Inferior parietal cortex (tissue), 1 donor: ENCODE measurements around the gene TYR.
"Not testable (repeated sequence)": the region's sequence is repeated elsewhere in the genome, so short reads cannot be mapped to it uniquely, and the experiment has no call there.

Experiments used
- DNase-seq: peaks from one replicate; pipeline ENCODE4 v3.0.0-alpha.2; 2016; ENCODE audit errors: extremely low spot score

Gene TYR

GRCh38 chr11:89177691-89178231 is at the start of gene TYR:
TSS of gene TYR (plus strand) at chr11:89177875. CDS start at chr11:89177954, 79 bp downstream.
- DNase-seq: no peak

GRCh38 chr11:89136606-89137005 is 41.1 kb upstream of the TYR start:
- DNase-seq: no peak

- DNase-seq: no peak
Observed at GRCh38 chr11:89147229-89147628, 30.4 kb upstream of the TYR start.

GRCh38 chr11:89159974-89160373 is 17.7 kb upstream of the TYR start:
- DNase-seq: no peak

- no peak for DNase-seq
Observed at GRCh38 chr11:89161949-89162348, 15.7 kb upstream of the TYR start.

DNA sequence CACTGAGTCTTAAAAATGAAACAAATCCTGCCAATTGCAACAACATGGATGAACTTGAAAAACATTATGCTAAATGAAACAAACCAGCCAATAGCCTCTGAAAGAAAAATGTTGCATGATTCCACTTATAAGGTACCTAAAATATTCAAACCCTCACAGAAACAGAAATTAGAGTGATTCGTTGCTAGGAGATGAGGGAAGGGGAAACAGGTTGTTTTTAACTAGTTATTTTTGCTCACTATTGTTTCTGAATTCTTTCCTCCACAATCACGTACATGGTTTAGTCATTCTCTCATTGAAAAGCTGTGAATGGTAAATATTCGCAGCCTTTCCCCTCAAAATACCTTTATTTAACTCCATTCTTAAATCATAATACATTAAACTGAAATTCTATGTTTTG is 14.0 kb upstream of the TYR start:
- DNase-seq: no peak

DNA sequence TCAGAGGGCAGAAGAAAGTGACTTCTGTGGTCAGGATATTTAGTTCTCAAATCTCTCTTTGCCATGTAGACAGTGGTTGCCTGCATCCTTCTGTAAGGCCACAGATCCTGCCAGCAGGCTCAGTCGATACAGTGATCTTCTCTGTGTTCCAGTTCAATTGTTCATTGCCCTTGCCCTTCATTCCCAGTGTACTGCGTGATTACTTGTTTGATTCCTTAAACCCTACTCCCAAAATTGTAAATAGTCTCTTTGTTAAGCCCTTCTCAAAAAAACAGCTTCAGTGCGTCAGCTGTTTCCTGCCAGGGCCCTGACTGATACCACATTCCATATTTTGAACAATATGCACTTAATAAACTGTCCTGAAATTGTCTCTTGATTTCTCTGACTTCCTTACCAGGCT is 9.3 kb upstream of the TYR start:
- DNase-seq: no peak

DNA sequence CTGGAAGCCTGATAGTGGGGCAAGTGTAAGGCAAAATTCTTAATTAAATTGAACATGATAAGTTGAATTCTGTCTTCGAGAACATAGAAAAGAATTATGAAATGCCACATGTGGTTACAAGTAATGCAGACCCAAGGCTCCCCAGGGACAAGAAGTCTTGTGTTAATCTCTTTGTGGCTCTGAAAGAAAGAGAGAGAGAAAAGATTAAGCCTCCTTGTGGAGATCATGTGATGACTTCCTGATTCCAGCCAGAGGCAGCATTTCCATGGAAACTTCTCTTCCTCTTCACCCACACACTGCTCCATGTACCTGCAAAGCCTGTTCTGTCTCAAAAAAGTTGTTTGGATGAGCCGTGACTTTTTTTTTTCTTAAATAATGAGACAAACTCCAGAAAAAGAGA is 1.9 kb upstream of the TYR start:
- no peak for DNase-seq

DNA sequence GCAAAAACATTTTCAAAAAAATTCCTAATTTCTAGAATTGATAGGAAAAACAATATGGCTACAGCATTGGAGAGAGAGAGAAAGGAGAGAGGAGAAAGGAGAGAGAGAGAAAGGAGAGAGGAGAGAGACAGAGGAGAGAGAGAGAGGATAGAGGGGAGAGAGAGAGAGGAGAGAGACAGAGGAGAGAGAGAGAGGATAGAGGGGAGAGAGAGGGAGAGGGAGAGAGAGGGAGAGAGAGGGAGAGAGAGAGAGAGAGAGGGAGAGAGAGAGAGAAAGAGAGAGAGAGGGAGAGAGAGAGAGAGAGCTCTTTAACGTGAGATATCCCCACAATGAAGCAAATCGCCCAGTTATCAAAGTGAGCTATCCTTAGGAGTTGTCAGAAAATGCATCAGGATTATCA is 737 bp upstream of the TYR start:
- DNase-seq: no peak

- DNase-seq: no peak
Observed at GRCh38 chr11:89181111-89181510, 3.4 kb downstream of the TYR start.

GRCh38 chr11:89182773-89183518 is 5.3 kb downstream of the TYR start:
- DNase-seq: peak; percentile 26

- DNase-seq: no peak
Observed at GRCh38 chr11:89184021-89184420, 6.3 kb downstream of the TYR start.

DNA sequence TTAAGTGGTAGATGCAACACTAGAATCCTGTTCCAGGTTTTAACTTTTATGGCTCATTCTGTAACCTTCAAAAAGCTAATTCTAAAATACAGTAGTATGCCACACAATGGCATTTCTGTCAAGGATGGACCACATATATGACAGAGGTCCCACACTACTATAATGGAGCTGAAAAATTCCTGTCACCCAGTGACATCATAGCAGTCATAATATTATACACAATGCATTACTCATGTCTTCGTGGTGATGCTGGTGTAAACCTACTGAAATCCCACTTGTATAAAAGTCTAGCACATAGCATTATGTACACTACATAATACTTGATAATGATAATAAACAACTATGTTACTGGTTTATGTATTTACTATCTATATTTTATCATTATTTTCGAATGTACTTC is 12.1 kb downstream of the TYR start:
- no peak for DNase-seq

DNA sequence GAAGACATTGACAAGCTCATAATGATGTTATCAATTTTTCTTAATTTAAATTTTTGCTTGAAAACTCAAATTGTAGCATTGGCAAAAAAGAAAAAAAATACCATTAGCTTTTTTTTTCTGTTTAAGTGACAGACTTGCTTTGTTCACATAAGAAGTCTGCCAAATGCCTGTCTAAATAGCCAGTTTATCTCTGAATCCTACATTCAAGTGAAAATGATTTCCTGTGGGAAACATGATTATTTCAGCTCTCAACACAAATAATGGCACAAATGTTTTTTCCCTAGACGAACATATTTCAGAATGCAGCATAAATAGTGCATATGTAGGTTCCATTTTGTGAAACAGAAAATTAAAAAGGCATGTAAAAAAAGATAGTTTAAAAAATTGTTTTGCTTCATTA is 23.5 kb downstream of the TYR start:
- no peak for DNase-seq

GRCh38 chr11:89203814-89204213 is 26.1 kb downstream of the TYR start:
- no peak for DNase-seq

GRCh38 chr11:89205378-89205777 is 27.7 kb downstream of the TYR start:
- DNase-seq: no peak

DNA sequence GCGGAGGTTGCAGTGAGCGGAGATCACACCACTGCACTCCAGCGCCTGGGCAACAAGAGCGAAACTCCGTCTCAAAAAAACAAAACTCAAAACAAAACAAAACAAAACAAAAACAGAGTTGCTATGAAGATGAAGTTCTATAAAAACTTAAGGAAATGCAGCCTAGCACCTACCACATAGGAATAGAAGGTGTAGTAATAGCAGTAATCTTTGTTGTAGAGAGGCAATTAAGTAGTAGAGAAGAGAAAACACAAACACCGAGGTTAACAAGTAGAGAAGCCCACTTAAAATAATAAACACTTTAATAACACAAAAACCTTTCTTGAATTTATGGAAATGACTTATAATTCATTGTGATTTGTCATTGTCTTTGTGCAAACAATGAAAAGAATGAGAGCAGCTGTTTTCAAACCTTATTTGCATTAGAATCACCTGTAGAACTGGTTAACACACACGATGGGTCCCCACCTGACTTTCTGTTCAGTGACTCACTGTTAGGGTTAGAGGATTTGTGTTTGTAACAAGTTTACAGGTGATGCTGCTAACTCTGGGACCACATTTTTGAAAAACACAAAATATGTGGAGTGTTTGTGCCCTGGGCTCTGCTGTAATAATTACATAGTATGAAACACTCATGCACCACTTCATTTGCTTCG is 43.1 kb downstream of the TYR start:
- no peak for DNase-seq

- DNase-seq: no peak
Observed at GRCh38 chr11:89235083-89235482, 57.4 kb downstream of the TYR start.

DNA sequence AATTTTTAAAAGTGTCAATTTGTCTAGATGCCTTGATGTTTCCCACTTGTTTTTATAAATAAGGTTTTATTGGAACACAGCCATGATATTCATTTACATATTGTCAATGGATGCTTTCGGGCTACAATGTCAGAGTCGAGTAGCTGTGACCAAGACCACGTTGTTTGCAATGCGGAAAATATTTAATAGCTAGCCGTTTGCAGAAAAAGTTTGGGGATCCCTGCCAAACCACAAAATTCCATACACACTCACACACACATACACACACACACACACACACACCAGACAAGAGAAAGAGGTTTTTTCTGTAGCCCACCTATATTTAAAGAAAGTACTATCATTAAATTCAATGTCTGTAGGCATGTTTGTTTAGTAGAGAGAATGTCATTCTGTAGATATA is 58.3 kb downstream of the TYR start:
- DNase-seq: no peak

GRCh38 chr11:89247007-89247406 is 69.3 kb downstream of the TYR start:
- DNase-seq: not testable (repeated sequence)

DNA sequence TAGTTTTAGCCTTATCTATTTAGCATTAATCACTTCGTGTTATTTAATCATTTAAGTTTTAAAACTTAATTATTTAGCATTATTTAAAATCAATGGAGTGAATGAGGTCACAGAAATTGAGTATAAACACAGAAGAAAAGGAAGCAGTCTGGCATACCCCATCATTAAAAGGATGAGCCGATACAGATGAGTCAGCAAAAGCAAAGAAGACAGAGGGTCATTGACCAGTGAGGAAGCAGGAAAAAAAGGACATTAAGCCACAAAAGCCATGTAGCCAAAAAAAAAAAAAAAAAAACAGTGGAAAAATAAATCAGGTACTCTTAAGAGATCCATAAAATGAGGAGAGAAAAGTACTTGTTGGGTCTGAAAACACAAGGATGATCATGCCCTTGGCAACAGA is 71.5 kb downstream of the TYR start:
- no peak for DNase-seq

GRCh38 chr11:89261483-89261882 is 83.8 kb downstream of the TYR start:
- not testable (repeated sequence) for DNase-seq

DNA sequence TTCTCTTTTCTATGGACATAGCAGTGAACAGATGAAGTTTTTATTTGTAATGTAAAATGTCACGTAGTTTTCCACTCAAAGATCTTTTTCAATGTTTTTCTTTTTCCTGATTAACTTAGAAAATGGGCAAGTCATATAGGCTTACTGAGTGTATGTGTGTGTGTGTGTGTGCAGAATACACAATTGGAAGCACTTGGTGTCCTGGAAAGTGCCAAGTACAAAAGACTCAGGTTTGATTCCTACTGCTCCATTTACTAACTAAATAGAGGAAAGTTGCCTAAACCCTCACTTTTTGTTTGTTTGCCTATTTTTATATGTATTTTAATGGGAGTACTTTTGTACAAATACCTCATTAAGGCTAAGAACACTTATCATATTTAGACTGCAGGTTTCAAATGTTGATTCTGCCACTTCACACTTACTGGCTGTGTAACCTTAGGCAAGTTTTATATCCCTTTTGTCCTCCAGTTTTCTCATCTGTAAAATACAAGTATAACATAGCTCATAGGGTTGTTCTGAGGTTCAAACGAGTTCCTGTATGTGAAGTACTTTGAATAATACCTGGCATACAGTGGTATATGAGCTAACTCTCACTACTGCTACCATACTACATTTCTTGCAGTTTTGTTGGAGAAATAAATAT is 90.1 kb downstream of the TYR start:
- no peak for DNase-seq
